ENCODE data around the gene MAN2A1. TPM values are rescaled to one million over a fixed set of nuclear protein-coding genes. Genes with fewer than 3 reads are reported as not detected.

The MAN2A1 gene
- total RNA-seq, 2 donors from 2014 or later = 29.6 to 36.2 TPM

DNA sequence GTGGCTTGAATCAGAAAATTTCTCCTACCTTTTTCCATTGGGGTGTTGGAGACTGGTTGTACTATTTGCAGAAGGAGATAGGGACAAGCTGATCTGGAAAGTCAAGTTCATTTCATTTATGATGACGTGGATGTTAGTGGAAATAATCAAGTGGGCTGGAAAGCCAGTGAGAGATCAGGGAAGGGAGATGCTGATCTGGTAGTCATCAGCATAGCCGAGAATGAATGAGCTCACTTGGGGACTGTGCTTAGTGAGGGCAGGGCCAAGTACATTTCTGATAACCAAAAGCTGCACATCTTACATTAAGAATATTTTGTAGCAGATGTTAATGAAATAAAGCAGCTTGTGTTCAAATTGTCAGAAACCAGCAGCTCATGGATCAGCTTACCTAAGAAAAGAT, 12.1 kb downstream of the MAN2A1 start:
- Histone ChIP-seq H3K36me3 (no peaks in the 10 kb centered on the region), H3K27ac (no peak overlapping the region), H3K4me1 (replicated peaks) (no peaks in the 10 kb centered on the region), H3K27me3 (replicated peaks; ENCODE audit: insufficient read depth) (no peaks in the 10 kb centered on the region), H3K9me3 (no peaks in the 10 kb centered on the region), H3K4me3 (no peak overlapping the region)
- DNase-seq (ENCODE audit: low spot score) = no peak
- intact Hi-C loops (cut with DNase I) = no loop called here
- WGBS = 70% methylated on average over 2 of the region's 2 CpGs
- no peak for TF ChIP-seq CTCF (IDR thresholded peaks at IDR 0.05)
- TF ChIP-seq POLR2A (IDR thresholded peaks at IDR 0.05) = no peak
- no peak for TF ChIP-seq POLR2AphosphoS5 (IDR thresholded peaks at IDR 0.05)

- Histone ChIP-seq H3K36me3 (no peaks in the 10 kb centered on the region), H3K4me3 (no peak overlapping the region), H3K4me1 (replicated peaks) (no peaks in the 10 kb centered on the region), H3K27me3 (replicated peaks; ENCODE audit: insufficient read depth) (no peaks in the 10 kb centered on the region), H3K27ac (no peak overlapping the region), H3K9me3 (no peaks in the 10 kb centered on the region)
- intact Hi-C loops (cut with DNase I) = no loop called here
- no peak for DNase-seq (ENCODE audit: low spot score)
- TF ChIP-seq POLR2A (IDR thresholded peaks at IDR 0.05) (no peak), POLR2AphosphoS5 (IDR thresholded peaks at IDR 0.05) (no peak), CTCF (IDR thresholded peaks at IDR 0.05) (no peak)
These were observed 13.4 kb downstream of the MAN2A1 start for GRCh38 chr5:109703166-109703565.

- 35% methylated on average over 1 of the region's 1 CpG for WGBS
- H3K9me3 ChIP-seq = no peaks in the 10 kb centered on the region
- H3K4me3 ChIP-seq = no peak overlapping the region
- H3K27me3 ChIP-seq (replicated peaks; ENCODE audit: insufficient read depth) = no peaks in the 10 kb centered on the region
- no peak for TF ChIP-seq CTCF (IDR thresholded peaks at IDR 0.05)
- TF ChIP-seq POLR2A (IDR thresholded peaks at IDR 0.05) = no peak
- no peak for TF ChIP-seq POLR2AphosphoS5 (IDR thresholded peaks at IDR 0.05)
- H3K27ac ChIP-seq = no peak overlapping the region
- intact Hi-C loops (cut with DNase I) = no loop called here
- no peak for DNase-seq (ENCODE audit: low spot score)
- no peaks in the 10 kb centered on the region for H3K36me3 ChIP-seq
- no peaks in the 10 kb centered on the region for H3K4me1 ChIP-seq (replicated peaks)
These were observed 14.1 kb downstream of the MAN2A1 start for GRCh38 chr5:109703829-109704228.

DNA sequence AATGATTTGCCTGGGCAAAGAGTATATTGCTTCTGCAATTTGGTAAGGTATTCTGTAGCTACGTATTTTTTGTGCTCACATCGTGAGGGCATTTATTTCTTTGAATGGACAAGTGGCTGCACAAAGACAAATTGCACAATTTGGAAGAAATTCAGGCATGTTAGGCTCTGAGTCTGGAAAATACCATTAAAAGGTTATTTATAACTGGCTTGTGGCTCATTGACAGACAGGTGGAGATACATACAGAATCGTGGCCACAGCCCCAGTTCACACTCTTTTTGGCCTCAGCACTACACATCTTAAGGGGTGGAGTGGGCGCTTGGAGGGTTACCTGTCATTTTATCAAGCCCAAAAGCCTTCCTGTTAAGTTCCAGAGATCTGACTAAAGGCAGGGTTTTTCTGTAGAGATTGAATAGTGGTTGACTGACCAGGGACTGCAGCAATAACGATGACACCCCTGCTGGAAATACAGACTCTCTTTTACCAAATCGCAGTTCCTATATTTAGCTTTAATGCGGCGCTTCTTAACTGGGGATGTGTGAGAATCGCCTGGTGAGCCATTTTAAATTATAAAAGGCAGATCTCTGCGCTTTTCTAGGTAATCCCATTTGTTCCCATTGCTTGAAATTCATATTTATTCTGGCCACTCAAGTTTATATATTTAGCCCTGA, 14.7 kb downstream of the MAN2A1 start:
- intact Hi-C loops (cut with DNase I) = no loop called here
- Histone ChIP-seq H3K4me1 (replicated peaks) (no peaks in the 10 kb centered on the region), H3K4me3 (no peak overlapping the region), H3K9me3 (no peaks in the 10 kb centered on the region), H3K27me3 (replicated peaks; ENCODE audit: insufficient read depth) (no peaks in the 10 kb centered on the region), H3K27ac (no peak overlapping the region), H3K36me3 (no peaks in the 10 kb centered on the region)
- TF ChIP-seq POLR2A (IDR thresholded peaks at IDR 0.05) (no peak), POLR2AphosphoS5 (IDR thresholded peaks at IDR 0.05) (no peak), CTCF (IDR thresholded peaks at IDR 0.05) (no peak)
- no peak for DNase-seq (ENCODE audit: low spot score)
- WGBS = 80% methylated on average over 10 of the region's 10 CpGs

DNA sequence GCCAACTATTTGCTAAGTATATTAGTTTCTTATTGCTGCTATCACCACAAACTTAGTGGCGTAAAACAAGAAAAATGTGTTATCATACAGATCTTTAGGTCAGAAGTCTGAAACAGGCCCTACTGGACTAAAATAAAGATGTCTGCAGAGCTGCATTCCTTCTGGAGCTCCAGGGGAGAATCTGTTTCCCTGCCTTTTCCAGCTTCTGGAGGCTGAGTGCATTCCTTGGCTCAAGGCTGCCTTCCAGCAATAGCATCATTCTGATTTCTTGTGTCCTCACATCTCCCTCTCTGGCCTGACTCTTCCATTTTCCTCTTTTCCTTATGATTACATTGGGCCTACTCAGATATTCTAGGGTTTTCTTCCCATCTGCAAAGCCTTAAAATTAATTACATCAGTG, 15.9 kb downstream of the MAN2A1 start:
- Histone ChIP-seq H3K4me3 (no peak overlapping the region), H3K27ac (no peak overlapping the region), H3K27me3 (replicated peaks; ENCODE audit: insufficient read depth) (no peaks in the 10 kb centered on the region), H3K4me1 (replicated peaks) (no peaks in the 10 kb centered on the region), H3K9me3 (no peaks in the 10 kb centered on the region), H3K36me3 (no peaks in the 10 kb centered on the region)
- intact Hi-C loops (cut with DNase I) = no loop called here
- TF ChIP-seq POLR2AphosphoS5 (IDR thresholded peaks at IDR 0.05) (no peak), POLR2A (IDR thresholded peaks at IDR 0.05) (no peak), CTCF (IDR thresholded peaks at IDR 0.05) (no peak)
- 86% methylated on average over 1 of the region's 1 CpG for WGBS
- no peak for DNase-seq (ENCODE audit: low spot score)
